ENCODE results near the gene BTRC.

The BTRC gene

GRCh38 chr10:101507828-101508227 is 153.9 kb downstream of the BTRC start:
- TF ChIP-seq, protein P1, sequence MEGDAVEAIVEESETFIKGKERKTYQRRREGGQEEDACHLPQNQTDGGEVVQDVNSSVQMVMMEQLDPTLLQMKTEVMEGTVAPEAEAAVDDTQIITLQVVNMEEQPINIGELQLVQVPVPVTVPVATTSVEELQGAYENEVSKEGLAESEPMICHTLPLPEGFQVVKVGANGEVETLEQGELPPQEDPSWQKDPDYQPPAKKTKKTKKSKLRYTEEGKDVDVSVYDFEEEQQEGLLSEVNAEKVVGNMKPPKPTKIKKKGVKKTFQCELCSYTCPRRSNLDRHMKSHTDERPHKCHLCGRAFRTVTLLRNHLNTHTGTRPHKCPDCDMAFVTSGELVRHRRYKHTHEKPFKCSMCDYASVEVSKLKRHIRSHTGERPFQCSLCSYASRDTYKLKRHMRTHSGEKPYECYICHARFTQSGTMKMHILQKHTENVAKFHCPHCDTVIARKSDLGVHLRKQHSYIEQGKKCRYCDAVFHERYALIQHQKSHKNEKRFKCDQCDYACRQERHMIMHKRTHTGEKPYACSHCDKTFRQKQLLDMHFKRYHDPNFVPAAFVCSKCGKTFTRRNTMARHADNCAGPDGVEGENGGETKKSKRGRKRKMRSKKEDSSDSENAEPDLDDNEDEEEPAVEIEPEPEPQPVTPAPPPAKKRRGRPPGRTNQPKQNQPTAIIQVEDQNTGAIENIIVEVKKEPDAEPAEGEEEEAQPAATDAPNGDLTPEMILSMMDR (IDR thresholded peaks at IDR 0.05; ENCODE audit: insufficient read depth, low read depth, low read length, missing control alignments) = no peak
- DNase-seq (ENCODE audit: low read depth) = no peak
- H3K4me3 ChIP-seq (ENCODE audit: low read length) = no peak overlapping the region

DNA sequence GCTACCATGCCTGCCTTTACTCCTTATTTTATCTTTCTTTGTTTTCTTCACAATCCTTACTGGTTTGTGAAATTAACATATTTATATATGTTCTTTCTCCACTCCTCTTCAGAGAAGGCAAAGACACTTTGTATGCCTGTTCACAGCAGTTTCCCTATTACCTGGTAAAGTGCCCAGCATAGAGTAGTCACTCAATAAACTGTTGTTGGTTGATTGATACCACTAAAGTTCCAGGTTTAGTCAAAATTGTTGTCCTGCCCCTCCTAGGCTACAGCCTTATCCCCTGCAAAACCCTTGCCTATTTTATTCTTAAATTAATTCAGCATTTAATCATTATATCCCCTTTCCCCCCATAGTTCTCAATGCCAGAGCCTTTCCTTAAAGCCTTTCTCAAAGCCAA is 158.0 kb downstream of the BTRC start:
- DNase-seq (ENCODE audit: low read depth) = no peak
- H3K4me3 ChIP-seq (ENCODE audit: low read length) = no peak overlapping the region
- TF ChIP-seq, protein P1 (IDR thresholded peaks at IDR 0.05; ENCODE audit: insufficient read depth, low read depth, low read length, missing control alignments) = no peak

GRCh38 chr10:101512738-101513137 is 158.8 kb downstream of the BTRC start:
- TF ChIP-seq, protein P1 (IDR thresholded peaks at IDR 0.05; ENCODE audit: insufficient read depth, low read depth, low read length, missing control alignments) = no peak

GRCh38 chr10:101513733-101514132 is 159.8 kb downstream of the BTRC start:
- H3K4me3 ChIP-seq (ENCODE audit: low read length) = no peak overlapping the region
- TF ChIP-seq, protein P1 (IDR thresholded peaks at IDR 0.05; ENCODE audit: insufficient read depth, low read depth, low read length, missing control alignments) = no peak

More at GRCh38 chr10:101512738-101513137, 158.8 kb downstream of the BTRC start:
- peak; percentile 52 for DNase-seq (ENCODE audit: low read depth)
- H3K4me3 ChIP-seq (ENCODE audit: low read length) = no peak overlapping the region

GRCh38 chr10:101525848-101526247 is 171.9 kb downstream of the BTRC start:
- H3K4me3 ChIP-seq (ENCODE audit: low read length) = no peak overlapping the region
- no peak for DNase-seq (ENCODE audit: low read depth)
- TF ChIP-seq, protein P1 (IDR thresholded peaks at IDR 0.05; ENCODE audit: insufficient read depth, low read depth, low read length, missing control alignments) = no peak

More at GRCh38 chr10:101513733-101514132, 159.8 kb downstream of the BTRC start:
- DNase-seq (ENCODE audit: low read depth) = no peak

DNA sequence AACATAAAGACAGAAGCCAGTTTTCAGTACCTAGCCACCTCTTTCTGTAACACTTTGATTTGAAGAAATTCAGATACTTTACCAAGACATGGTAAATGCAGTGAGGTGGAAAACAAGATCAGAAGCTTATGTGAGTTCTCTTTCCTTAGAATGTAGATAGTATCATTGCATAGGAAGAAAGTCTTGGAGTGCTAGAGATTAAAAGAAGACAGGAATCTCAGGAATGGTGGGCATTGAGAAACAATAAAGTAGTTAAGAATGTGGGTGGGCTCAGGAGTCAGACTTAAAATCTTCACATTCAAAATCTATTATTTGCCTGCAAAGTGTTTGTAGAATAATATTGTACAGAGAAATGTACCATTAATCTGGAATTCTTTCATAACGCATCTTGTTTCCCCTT is 175.2 kb downstream of the BTRC start:
- no peak for DNase-seq (ENCODE audit: low read depth)
- TF ChIP-seq, protein P1 (IDR thresholded peaks at IDR 0.05; ENCODE audit: insufficient read depth, low read depth, low read length, missing control alignments) = no peak

More for the DNA sequence above, 175.2 kb downstream of the BTRC start:
- no peak overlapping the region for H3K4me3 ChIP-seq (ENCODE audit: low read length)

Data from epithelial cell of esophagus (primary cell).